Omental fat pad (tissue), 4 donors: ENCODE measurements around the gene DHX58. TPM values are rescaled to one million over a fixed set of nuclear protein-coding genes. Genes with fewer than 3 reads are reported as not detected.
A peak's percentile ranks its signal among the peaks of the same experiment; 100 is the strongest.

ENCODE experiments used
- ATAC-seq: fragments of 150-250 bp; one replicate; pipeline ENCODE4 v1.9.1; 2016; ENCODE audit warnings: mild to moderate bottlenecking, moderate library complexity; ENCODE audit not compliant: low FRiP score
- DNase-seq: peaks from one replicate; pipeline ENCODE4 v3.0.0-alpha.2; 2019; ENCODE audit warnings: low spot score
- CTCF ChIP-seq, 3 donors: fragments of 450-650 bp; IDR thresholded peaks; one replicate each; pipeline ENCODE4 v1.5.1; 2016 to 2017; ENCODE audit warnings: antibody characterized with exemption in 3 of 3, mild to moderate bottlenecking in 3 of 3, moderate library complexity in 2 of 3
- total RNA-seq, 4 donors: library from RNA; depleted of rRNA; stranded (reverse); fragments of >200 nt; gene quantifications; one replicate each; pipeline ENCODE4 v1.1.0, GENCODE V29; 2016

Gene DHX58
- total RNA-seq, 4 donors from 2014 or later = 7.8 to 21.8 (median 10.2) TPM

GRCh38 chr17:42068979-42069378, 43.5 kb downstream of the DHX58 start:
- DNase-seq (no peak), ATAC-seq (no peak)
- TF ChIP-seq CTCF (IDR thresholded peaks at IDR 0.05) = no peak

- peak; percentile 54 for DNase-seq
- no peak for ATAC-seq
- TF ChIP-seq CTCF (IDR thresholded peaks at IDR 0.05) = peak in 1 of 3 donors; percentile 52
These were observed 45.0 kb downstream of the DHX58 start for GRCh38 chr17:42067371-42068091.

- no peak for ATAC-seq
These were observed 47.3 kb downstream of the DHX58 start for GRCh38 chr17:42065201-42065600.

GRCh38 chr17:42062681-42063080, 49.8 kb downstream of the DHX58 start:
- TF ChIP-seq CTCF (IDR thresholded peaks at IDR 0.05) = no peak
- no peak for DNase-seq
- ATAC-seq = no peak

More at GRCh38 chr17:42065201-42065600, 47.3 kb downstream of the DHX58 start:
- TF ChIP-seq CTCF (IDR thresholded peaks at IDR 0.05) = no peak
- DNase-seq = no peak

- no peak for ATAC-seq
These were observed 50.6 kb downstream of the DHX58 start for GRCh38 chr17:42061646-42062487.

GRCh38 chr17:42060231-42060630, 52.3 kb downstream of the DHX58 start:
- ATAC-seq = no peak
- no peak for TF ChIP-seq CTCF (IDR thresholded peaks at IDR 0.05)
- DNase-seq = no peak

More at GRCh38 chr17:42061646-42062487, 50.6 kb downstream of the DHX58 start:
- TF ChIP-seq CTCF (IDR thresholded peaks at IDR 0.05) = no peak
- DNase-seq = no peak
